Measurements from ENCODE around the gene DIAPH2. TPM values are rescaled to one million over a fixed set of nuclear protein-coding genes. Genes with fewer than 3 reads are reported as not detected.

Gene DIAPH2
- total RNA-seq, 1 experiment from 2014 or later: 15.9 TPM

DNA sequence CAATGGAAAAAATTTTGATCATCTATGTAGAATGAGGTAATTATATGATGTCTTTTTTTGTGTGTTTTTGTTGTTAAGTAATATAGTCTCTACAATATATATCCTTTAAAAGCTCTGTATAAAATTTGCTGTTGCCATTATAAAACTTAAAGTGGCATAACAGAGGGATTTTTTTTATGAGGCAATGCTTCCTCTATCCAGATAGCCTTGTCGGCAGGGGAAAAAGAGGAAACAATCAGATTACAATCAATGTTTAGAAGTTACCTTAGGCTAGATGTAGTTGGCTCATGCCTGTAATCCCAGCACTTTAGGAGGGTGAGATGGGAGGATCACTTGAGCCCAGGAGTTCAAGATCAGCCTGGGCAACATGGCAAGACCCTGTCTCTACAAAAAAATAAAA is 86.8 kb downstream of the DIAPH2 start (continued):
- no peak for TF ChIP-seq MXD4 (CRISPR knock-in tag; IDR thresholded peaks at IDR 0.05; ENCODE audit: borderline replicate concordance)
- no peak for TF ChIP-seq JUN (CRISPR knock-in tag; IDR thresholded peaks at IDR 0.05)
- no peak for TF ChIP-seq ZNF121 (CRISPR knock-in tag; IDR thresholded peaks at IDR 0.05)
- no peak for TF ChIP-seq NR3C1 (CRISPR knock-in tag; conservative IDR thresholded peaks at IDR 0.05; ENCODE audit: low read depth)
- TF ChIP-seq, protein P1, sequence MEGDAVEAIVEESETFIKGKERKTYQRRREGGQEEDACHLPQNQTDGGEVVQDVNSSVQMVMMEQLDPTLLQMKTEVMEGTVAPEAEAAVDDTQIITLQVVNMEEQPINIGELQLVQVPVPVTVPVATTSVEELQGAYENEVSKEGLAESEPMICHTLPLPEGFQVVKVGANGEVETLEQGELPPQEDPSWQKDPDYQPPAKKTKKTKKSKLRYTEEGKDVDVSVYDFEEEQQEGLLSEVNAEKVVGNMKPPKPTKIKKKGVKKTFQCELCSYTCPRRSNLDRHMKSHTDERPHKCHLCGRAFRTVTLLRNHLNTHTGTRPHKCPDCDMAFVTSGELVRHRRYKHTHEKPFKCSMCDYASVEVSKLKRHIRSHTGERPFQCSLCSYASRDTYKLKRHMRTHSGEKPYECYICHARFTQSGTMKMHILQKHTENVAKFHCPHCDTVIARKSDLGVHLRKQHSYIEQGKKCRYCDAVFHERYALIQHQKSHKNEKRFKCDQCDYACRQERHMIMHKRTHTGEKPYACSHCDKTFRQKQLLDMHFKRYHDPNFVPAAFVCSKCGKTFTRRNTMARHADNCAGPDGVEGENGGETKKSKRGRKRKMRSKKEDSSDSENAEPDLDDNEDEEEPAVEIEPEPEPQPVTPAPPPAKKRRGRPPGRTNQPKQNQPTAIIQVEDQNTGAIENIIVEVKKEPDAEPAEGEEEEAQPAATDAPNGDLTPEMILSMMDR (IDR thresholded peaks at IDR 0.05): no peak
- no peak for TF ChIP-seq TP53 (CRISPR knock-in tag; IDR thresholded peaks at IDR 0.05)
- no peak for TF ChIP-seq PRRX2 (CRISPR knock-in tag; IDR thresholded peaks at IDR 0.05)
- TF ChIP-seq IRF2 (CRISPR knock-in tag; IDR thresholded peaks at IDR 0.05; ENCODE audit: borderline replicate concordance, low read depth): no peak

DNA sequence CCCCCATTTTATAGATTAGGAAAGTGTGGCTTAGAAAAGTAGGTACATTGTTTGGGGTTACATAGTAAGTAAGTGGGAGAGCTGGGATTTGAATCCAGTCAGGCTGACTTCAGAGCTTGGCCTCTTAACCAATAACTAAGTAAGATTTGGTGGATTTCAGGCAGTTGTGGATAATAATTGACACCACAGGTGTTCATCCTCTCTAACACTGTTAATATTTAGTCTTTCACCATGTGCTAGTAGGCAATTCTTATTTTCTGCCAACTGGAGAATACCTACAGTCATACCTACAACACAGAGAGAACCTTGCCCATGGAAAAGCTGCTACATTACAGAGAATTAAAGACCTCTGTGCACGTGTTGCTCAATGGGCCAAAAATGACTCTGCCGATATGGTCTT is 89.5 kb downstream of the DIAPH2 start:
- H3K4me3 Mint-ChIP-seq: no peak overlapping the region
- ATAC-seq (no peak), DNase-seq (ENCODE audit: low spot score) (no peak)
- no peaks in the 10 kb centered on the region for H3K9me3 Mint-ChIP-seq
- TF ChIP-seq, protein P2, sequence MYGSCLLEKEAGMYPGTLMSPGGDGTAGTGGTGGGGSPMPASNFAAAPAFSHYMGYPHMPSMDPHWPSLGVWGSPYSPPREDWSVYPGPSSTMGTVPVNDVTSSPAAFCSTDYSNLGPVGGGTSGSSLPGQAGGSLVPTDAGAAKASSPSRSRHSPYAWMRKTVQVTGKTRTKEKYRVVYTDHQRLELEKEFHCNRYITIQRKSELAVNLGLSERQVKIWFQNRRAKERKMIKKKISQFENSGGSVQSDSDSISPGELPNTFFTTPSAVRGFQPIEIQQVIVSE (CRISPR knock-in tag; IDR thresholded peaks at IDR 0.05; ENCODE audit: borderline replicate concordance): no peak
- TF ChIP-seq GTF2I (CRISPR knock-in tag; conservative IDR thresholded peaks at IDR 0.05) (no peak), ZNF671 (CRISPR knock-in tag; IDR thresholded peaks at IDR 0.05) (no peak), JAZF1 (CRISPR knock-in tag; IDR thresholded peaks at IDR 0.05) (no peak), HMGA2 (CRISPR knock-in tag; IDR thresholded peaks at IDR 0.05) (no peak), CREM (CRISPR knock-in tag; IDR thresholded peaks at IDR 0.05) (no peak), SOX15 (CRISPR knock-in tag; IDR thresholded peaks at IDR 0.05) (no peak), ZNF121 (CRISPR knock-in tag; IDR thresholded peaks at IDR 0.05) (no peak), MXD4 (CRISPR knock-in tag; IDR thresholded peaks at IDR 0.05; ENCODE audit: borderline replicate concordance) (no peak), NR3C1 (CRISPR knock-in tag; conservative IDR thresholded peaks at IDR 0.05; ENCODE audit: low read depth) (no peak)
- TF ChIP-seq, protein P3, sequence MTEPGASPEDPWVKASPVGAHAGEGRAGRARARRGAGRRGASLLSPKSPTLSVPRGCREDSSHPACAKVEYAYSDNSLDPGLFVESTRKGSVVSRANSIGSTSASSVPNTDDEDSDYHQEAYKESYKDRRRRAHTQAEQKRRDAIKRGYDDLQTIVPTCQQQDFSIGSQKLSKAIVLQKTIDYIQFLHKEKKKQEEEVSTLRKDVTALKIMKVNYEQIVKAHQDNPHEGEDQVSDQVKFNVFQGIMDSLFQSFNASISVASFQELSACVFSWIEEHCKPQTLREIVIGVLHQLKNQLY (CRISPR knock-in tag; IDR thresholded peaks at IDR 0.05): no peak
- TF ChIP-seq, protein P4, sequence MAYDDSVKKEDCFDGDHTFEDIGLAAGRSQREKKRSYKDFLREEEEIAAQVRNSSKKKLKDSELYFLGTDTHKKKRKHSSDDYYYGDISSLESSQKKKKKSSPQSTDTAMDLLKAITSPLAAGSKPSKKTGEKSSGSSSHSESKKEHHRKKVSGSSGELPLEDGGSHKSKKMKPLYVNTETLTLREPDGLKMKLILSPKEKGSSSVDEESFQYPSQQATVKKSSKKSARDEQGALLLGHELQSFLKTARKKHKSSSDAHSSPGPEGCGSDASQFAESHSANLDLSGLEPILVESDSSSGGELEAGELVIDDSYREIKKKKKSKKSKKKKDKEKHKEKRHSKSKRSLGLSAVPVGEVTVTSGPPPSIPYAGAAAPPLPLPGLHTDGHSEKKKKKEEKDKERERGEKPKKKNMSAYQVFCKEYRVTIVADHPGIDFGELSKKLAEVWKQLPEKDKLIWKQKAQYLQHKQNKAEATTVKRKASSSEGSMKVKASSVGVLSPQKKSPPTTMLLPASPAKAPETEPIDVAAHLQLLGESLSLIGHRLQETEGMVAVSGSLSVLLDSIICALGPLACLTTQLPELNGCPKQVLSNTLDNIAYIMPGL (CRISPR knock-in tag; IDR thresholded peaks at IDR 0.05): no peak
- TF ChIP-seq, protein P5, sequence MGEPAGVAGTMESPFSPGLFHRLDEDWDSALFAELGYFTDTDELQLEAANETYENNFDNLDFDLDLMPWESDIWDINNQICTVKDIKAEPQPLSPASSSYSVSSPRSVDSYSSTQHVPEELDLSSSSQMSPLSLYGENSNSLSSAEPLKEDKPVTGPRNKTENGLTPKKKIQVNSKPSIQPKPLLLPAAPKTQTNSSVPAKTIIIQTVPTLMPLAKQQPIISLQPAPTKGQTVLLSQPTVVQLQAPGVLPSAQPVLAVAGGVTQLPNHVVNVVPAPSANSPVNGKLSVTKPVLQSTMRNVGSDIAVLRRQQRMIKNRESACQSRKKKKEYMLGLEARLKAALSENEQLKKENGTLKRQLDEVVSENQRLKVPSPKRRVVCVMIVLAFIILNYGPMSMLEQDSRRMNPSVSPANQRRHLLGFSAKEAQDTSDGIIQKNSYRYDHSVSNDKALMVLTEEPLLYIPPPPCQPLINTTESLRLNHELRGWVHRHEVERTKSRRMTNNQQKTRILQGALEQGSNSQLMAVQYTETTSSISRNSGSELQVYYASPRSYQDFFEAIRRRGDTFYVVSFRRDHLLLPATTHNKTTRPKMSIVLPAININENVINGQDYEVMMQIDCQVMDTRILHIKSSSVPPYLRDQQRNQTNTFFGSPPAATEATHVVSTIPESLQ (CRISPR knock-in tag; IDR thresholded peaks at IDR 0.05): no peak
- TF ChIP-seq, protein P6, sequence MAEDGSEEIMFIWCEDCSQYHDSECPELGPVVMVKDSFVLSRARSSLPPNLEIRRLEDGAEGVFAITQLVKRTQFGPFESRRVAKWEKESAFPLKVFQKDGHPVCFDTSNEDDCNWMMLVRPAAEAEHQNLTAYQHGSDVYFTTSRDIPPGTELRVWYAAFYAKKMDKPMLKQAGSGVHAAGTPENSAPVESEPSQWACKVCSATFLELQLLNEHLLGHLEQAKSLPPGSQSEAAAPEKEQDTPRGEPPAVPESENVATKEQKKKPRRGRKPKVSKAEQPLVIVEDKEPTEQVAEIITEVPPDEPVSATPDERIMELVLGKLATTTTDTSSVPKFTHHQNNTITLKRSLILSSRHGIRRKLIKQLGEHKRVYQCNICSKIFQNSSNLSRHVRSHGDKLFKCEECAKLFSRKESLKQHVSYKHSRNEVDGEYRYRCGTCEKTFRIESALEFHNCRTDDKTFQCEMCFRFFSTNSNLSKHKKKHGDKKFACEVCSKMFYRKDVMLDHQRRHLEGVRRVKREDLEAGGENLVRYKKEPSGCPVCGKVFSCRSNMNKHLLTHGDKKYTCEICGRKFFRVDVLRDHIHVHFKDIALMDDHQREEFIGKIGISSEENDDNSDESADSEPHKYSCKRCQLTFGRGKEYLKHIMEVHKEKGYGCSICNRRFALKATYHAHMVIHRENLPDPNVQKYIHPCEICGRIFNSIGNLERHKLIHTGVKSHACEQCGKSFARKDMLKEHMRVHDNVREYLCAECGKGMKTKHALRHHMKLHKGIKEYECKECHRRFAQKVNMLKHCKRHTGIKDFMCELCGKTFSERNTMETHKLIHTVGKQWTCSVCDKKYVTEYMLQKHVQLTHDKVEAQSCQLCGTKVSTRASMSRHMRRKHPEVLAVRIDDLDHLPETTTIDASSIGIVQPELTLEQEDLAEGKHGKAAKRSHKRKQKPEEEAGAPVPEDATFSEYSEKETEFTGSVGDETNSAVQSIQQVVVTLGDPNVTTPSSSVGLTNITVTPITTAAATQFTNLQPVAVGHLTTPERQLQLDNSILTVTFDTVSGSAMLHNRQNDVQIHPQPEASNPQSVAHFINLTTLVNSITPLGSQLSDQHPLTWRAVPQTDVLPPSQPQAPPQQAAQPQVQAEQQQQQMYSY (CRISPR knock-in tag; IDR thresholded peaks at IDR 0.05): no peak
- TF ChIP-seq, protein P7, sequence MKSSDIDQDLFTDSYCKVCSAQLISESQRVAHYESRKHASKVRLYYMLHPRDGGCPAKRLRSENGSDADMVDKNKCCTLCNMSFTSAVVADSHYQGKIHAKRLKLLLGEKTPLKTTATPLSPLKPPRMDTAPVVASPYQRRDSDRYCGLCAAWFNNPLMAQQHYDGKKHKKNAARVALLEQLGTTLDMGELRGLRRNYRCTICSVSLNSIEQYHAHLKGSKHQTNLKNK (CRISPR knock-in tag; IDR thresholded peaks at IDR 0.05): no peak
- TF ChIP-seq, protein P8, sequence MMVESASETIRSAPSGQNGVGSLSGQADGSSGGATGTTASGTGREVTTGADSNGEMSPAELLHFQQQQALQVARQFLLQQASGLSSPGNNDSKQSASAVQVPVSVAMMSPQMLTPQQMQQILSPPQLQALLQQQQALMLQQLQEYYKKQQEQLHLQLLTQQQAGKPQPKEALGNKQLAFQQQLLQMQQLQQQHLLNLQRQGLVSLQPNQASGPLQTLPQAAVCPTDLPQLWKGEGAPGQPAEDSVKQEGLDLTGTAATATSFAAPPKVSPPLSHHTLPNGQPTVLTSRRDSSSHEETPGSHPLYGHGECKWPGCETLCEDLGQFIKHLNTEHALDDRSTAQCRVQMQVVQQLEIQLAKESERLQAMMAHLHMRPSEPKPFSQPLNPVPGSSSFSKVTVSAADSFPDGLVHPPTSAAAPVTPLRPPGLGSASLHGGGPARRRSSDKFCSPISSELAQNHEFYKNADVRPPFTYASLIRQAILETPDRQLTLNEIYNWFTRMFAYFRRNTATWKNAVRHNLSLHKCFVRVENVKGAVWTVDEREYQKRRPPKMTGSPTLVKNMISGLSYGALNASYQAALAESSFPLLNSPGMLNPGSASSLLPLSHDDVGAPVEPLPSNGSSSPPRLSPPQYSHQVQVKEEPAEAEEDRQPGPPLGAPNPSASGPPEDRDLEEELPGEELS (CRISPR knock-in tag; IDR thresholded peaks at IDR 0.05): no peak
- TF ChIP-seq, protein P9, sequence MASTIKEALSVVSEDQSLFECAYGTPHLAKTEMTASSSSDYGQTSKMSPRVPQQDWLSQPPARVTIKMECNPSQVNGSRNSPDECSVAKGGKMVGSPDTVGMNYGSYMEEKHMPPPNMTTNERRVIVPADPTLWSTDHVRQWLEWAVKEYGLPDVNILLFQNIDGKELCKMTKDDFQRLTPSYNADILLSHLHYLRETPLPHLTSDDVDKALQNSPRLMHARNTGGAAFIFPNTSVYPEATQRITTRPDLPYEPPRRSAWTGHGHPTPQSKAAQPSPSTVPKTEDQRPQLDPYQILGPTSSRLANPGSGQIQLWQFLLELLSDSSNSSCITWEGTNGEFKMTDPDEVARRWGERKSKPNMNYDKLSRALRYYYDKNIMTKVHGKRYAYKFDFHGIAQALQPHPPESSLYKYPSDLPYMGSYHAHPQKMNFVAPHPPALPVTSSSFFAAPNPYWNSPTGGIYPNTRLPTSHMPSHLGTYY (CRISPR knock-in tag; IDR thresholded peaks at IDR 0.05): no peak
- peaks cover 3% of the 10 kb centered on the region for H3K4me1 Mint-ChIP-seq
- no peak overlapping the region for H3K27ac Mint-ChIP-seq
- no peaks in the 10 kb centered on the region for H3K27me3 Mint-ChIP-seq (ENCODE audit: low read depth)
- POLR2A ChIA-PET: no interaction called here
- no peaks in the 10 kb centered on the region for H3K36me3 Mint-ChIP-seq
- CTCF ChIA-PET: no interaction called here
